Left colon (tissue), 2 donors: ENCODE data around the gene COL18A1. TPM values are rescaled to one million over a fixed set of nuclear protein-coding genes. Genes with fewer than 3 reads are reported as not detected.

Source experiments
- ATAC-seq: fragments of 200-7000 bp; cut with Tn5 transposase; one replicate; pipeline ENCODE4 v1.9.1; 2020; ENCODE audit warnings: mild to moderate bottlenecking, moderate library complexity
- DNase-seq, 2 donors: peaks; one replicate each; pipeline ENCODE4 v3.0.0-alpha.2; 2020
- intact Hi-C, 2 donors: fragments of 100-400 bp; cut with DNase I in 1 of 2; cut with micrococcal nuclease in 1 of 2; formaldehyde crosslinking; loops; one replicate each; pipeline versions ENCODE4 v1.11.2 to v1.14.0; 2022; cut with DNase I, micrococcal nuclease
- total RNA-seq, 2 donors: library from RNA; stranded (reverse); fragmentation: NEBNext Ultra II Directional; extraction: Animal tissue kit (Norgen Biotek cat#: 25700); gene quantifications; one replicate each; pipeline ENCODE4 v1.2.1, GENCODE V29; 2021
- donor health status: DM: no; HTN: no; CAD: no.
- donor health status: DM: yes; HTN: yes; CAD: no.

Gene COL18A1
- total RNA-seq, 2 donors from 2014 or later, result 10.6 to 17.0 TPM

GRCh38 chr21:45513003-45513717, 108.2 kb downstream of the COL18A1 start:
- ATAC-seq, result peak; percentile 72
- peak; percentile 39 to 60 for DNase-seq
- intact Hi-C loops, result no loop called here

- peak in 1 of 2 donors; percentile 23 for DNase-seq
- peak; percentile 27 for ATAC-seq
- intact Hi-C loops, result no loop called here
These were observed 108.9 kb downstream of the COL18A1 start for GRCh38 chr21:45513741-45514310.

GRCh38 chr21:45514311-45515021, 109.5 kb downstream of the COL18A1 start:
- peak in 1 of 2 donors; percentile 13 for DNase-seq
- ATAC-seq, result no peak
- intact Hi-C loops, result no loop called here

DNA sequence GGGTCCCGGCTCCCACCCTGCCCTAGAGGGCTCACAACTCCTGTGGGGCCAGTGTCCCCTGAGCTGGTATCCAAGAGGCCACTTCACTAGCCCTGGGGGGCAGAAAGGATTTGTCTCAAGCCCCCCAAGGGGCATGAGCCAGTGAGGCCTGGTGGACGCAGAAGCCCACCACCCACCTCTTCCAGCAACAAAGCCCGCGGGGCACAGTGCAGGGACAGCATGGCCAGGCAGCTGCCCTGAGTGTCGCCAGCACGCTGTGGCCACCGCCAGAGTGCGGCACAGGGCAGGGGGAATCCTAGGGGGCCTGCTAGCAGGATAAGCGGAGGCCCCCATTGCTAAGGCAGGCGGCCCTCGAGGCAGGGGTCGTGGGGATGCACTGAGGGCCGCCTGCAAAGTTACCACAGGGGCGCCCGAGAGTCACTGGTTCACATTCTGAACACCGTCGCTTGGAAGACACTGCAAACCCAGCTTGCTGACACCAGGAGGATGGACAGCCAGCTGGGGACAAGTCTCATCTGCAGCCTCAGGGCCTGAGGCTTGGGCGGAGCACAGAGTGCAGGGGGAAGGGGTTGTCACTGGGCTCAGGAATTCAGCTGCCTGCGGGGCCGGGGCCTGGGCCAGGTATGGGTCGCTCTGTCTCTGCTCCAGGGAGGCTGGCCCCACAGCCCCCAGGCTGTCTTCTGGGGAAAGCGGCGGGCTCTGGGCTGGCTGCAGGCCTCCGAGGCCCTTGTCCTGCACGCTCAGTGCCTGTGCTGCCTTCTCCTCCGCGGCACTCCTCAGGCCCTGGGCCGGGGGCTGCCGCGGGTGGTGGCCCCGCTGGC, 110.5 kb downstream of the COL18A1 start:
- ATAC-seq (no peak), DNase-seq (peak in 1 of 2 donors; percentile 18)
- intact Hi-C loops, result no loop called here

- ATAC-seq (no peak), DNase-seq (peak; percentile 3 to 20)
- intact Hi-C loops, result no loop called here
These were observed 111.2 kb downstream of the COL18A1 start for GRCh38 chr21:45516071-45516670.

DNA sequence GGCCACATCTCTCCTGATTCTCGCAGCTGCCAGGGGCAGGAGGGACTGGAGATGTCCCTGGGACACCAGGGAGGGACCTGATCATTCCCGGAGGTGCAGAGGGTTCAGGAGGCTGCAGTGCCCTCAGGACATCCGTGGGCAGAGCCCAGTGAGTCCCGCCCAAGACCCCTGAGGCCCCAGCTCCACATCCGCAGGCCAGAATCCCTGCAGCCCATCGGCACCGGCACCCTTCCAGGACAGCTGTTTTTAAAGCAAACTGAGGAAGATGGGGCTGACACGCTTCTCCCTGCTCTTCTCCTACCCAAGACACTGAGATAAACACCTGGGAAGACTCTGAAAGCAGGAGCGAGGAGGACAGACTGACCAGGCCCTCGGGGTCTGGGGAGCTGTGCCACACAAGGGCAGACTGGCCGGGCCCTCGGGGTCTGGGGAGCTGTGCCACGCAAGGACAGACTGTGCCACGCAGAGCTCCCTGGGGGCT, 111.7 kb downstream of the COL18A1 start:
- ATAC-seq (no peak), DNase-seq (peak; percentile 2 to 10)
- intact Hi-C loops, result no loop called here

GRCh38 chr21:45517249-45518065, 112.5 kb downstream of the COL18A1 start:
- intact Hi-C loops, result no loop called here
- ATAC-seq (no peak), DNase-seq (peak; percentile 3 to 16)

- DNase-seq (no peak), ATAC-seq (no peak)
- intact Hi-C loops, result no loop called here
These were observed 113.8 kb downstream of the COL18A1 start for GRCh38 chr21:45518742-45519141.

DNA sequence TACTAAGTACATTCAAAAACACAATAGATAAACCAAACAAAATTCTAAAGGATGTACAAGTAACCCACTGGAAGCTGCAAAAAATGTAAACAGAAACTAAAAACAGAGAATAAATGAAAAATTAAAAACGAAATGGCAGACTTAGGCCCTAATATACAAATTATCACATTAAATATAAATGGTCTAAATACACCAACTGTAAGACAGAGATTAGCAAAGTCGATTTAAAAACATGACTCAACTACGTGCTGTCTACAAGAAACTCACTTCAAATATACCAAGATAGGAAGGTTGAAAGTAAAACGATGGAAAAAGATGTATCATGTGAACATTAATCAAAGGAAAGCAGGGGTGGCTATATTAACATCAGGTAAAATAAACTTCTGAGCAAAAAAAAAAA, 114.2 kb downstream of the COL18A1 start:
- DNase-seq (no peak), ATAC-seq (no peak)
- intact Hi-C loops, result no loop called here

DNA sequence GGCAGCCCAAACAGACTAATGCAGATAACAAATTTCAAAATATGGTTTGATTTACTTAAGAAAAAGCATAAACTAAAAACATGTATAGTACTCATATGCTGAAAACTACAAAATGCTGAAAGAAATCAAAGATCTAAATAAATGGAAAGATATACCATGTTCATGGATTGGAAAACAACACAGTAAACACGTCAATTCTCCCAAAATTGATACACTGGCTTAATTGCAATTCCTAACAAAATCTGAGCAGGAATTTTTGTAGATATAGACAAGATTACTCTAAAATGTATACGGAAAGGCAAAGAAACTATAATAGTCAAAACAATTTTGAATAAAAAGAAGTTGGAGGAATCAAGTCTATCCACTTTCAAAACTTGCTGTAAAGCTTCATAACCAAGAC, 116.3 kb downstream of the COL18A1 start:
- intact Hi-C loops, result no loop called here
- ATAC-seq, result no peak
- DNase-seq, result no peak

- intact Hi-C loops, result no loop called here
- DNase-seq (no peak), ATAC-seq (no peak)
These were observed 117.4 kb downstream of the COL18A1 start for GRCh38 chr21:45522381-45522780.

DNA sequence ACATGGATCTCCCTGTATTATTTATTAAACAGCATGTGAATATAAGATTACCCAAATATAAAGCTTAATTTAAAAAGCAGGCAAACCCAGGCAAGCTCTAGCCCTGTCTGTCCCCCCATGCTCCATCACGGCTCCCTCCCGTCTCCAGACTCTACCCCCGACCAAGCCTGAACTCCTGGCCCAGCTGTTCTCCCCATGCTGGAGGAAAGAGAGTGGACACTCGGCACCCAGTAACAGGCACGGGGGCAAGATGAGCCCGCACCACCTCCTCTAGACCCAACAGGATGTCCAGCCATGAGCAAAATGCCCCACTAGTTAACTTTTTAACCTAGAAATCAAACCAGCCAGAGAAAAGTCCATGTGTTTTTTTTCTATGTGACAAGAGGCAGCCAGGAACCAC, 118.0 kb downstream of the COL18A1 start:
- ATAC-seq (no peak), DNase-seq (peak; percentile 1 to 14)
- intact Hi-C loops, result no loop called here

GRCh38 chr21:45523411-45524101, 118.6 kb downstream of the COL18A1 start:
- intact Hi-C loops, result no loop called here
- ATAC-seq, result no peak
- DNase-seq, result peak; percentile 5 to 17

DNA sequence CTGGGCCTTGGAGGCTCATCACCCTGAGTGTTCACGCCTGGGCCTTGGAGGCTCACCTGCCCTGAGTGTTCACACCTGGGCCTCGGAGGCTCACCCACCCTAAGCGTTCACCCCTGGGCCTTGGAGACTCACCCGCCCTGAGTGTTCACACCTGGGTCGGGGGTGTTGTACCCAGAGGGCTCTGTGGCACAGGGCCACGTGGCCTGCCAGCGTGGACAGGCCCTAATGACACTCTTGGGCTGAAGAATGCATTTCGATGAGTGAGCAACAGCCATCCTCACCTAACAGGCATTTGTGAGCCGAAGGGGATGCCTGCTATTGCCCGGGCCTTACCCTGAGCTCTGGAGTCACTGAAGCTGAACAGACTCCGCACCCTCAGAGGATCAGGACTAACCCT, 119.8 kb downstream of the COL18A1 start:
- intact Hi-C loops, result no loop called here
- DNase-seq (peak in 1 of 2 donors; percentile 9), ATAC-seq (no peak)

- intact Hi-C loops, result no loop called here
- DNase-seq, result peak; percentile 61 to 81
- ATAC-seq, result peak; percentile 94
These were observed 120.4 kb downstream of the COL18A1 start for GRCh38 chr21:45525153-45525909.

GRCh38 chr21:45525910-45526306, 120.9 kb downstream of the COL18A1 start:
- intact Hi-C loops, result no loop called here
- DNase-seq, result peak in 1 of 2 donors; percentile 3

More at GRCh38 chr21:45525910-45526306, 120.9 kb downstream of the COL18A1 start:
- ATAC-seq, result no peak
